Fibroblast of pulmonary artery (primary cell): ENCODE results near the gene CAP1.

Experiments
- DNase-seq: peaks from one replicate; pipeline ENCODE4 v3.0.0-alpha.2; 2010; ENCODE audit warnings: low read depth
- H3K4me3 ChIP-seq: replicated peaks from 2 replicates; pipeline ENCODE4 v1.5.1; 2011; ENCODE audit warnings: low read depth, mild to moderate bottlenecking, control low read depth, low read length, moderate library complexity
- TF ChIP-seq, protein P1 (sequence below): IDR thresholded peaks from 2 replicates; pipeline ENCODE4 v1.5.1; 2011; ENCODE audit warnings: mild to moderate bottlenecking, control low read depth, low read length, inconsistent platforms; ENCODE audit errors: missing control alignments

CAP1 gene

DNA sequence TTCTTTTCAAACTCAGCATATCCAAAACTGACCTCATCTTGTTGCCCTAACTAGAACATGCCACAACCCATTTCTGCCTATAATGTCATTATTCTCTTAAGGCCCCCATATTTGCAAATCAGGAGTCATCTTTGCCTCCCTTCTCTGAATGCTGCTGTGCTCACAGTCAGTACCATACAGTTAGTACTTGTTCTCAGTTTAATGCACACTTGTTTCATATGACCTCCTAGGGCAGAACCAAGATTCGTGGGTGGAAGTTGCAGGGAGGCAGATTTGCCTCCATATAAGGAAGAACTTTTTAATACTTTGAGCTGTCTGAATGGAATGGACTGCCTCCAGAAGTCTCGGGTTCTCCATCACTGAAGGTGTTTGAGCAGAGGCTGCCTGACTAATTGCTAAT lies 9.2 kb downstream of the CAP1 start:
- no peak for DNase-seq
- TF ChIP-seq, protein P1, sequence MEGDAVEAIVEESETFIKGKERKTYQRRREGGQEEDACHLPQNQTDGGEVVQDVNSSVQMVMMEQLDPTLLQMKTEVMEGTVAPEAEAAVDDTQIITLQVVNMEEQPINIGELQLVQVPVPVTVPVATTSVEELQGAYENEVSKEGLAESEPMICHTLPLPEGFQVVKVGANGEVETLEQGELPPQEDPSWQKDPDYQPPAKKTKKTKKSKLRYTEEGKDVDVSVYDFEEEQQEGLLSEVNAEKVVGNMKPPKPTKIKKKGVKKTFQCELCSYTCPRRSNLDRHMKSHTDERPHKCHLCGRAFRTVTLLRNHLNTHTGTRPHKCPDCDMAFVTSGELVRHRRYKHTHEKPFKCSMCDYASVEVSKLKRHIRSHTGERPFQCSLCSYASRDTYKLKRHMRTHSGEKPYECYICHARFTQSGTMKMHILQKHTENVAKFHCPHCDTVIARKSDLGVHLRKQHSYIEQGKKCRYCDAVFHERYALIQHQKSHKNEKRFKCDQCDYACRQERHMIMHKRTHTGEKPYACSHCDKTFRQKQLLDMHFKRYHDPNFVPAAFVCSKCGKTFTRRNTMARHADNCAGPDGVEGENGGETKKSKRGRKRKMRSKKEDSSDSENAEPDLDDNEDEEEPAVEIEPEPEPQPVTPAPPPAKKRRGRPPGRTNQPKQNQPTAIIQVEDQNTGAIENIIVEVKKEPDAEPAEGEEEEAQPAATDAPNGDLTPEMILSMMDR: no peak
- H3K4me3 ChIP-seq: no peak overlapping the region

GRCh38 chr1:40050863-40051262 lies 10.3 kb downstream of the CAP1 start:
- no peak for DNase-seq
- no peak overlapping the region for H3K4me3 ChIP-seq
- TF ChIP-seq, protein P1: no peak

- no peak for DNase-seq
- no peak overlapping the region for H3K4me3 ChIP-seq
- TF ChIP-seq, protein P1: no peak
Observed at GRCh38 chr1:40053138-40053887, 12.8 kb downstream of the CAP1 start.

DNA sequence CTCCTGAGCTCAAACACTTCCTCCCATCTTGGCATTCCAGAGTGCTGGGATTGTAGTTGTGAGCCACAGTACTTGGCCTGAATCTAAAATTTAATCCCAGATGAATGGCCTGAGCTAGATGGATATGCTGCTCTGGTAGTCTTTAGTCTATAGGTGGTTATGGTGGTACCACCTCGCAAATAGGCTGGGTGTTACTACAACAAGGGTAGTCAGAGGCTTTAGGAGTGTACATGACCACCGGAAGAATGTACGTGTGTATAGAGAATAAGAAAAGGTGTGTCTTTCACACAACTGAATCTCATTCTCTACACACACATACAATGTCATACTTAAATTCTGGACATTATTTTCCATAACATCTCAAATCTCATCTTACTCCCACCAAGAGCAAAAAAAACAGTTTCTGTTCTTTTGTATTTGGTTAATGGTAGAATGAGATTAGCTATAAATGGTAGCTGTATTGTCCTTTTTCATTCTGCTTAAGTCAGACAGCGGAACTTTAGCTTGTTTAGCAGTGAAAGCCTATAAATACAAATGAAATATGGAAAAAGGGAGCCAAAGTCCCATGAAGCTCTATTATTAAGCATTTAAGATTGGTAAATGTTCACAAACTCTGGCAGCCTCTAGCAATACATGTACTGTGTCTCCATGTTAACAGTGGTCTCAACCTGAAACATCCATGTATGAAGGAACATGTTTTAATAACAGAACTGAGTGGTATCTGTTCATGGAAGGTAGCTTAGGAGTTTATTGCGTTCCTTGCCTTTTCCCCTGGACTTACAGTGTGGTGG lies 16.2 kb downstream of the CAP1 start:
- H3K4me3 ChIP-seq: no peak overlapping the region
- DNase-seq: no peak
- TF ChIP-seq, protein P1: no peak

DNA sequence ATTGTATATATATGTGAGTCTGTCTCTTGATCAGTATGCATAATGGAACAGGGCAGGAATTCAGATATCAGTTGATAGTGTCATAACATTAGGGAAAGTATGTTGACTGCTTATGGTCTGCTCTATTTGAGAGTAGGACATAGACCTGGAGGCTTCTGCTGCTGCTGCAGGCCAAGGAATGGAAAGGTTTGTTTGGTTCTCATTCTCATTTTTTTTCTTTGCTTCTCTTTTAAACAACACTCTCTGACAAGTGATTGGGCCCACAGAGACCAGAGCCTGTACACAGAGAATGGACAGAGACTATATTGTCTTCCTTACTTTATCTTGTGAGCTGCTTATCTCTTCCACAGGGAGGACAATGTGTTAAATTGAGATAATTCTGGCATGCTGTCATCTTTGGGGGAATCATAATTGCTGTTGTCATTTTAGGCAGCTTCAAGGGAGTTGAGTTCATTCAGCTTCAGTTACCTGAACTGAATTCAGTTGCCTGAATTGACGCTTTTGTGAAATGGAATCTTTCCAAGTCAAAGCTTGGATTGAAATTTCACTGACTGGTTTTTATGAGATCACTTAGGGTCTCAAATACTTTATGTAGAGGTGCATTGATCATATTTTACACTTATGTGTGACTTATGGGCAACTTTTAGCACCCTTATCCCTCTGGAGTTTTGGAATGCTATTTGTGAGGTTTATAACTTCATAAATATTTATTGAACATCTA lies 16.9 kb downstream of the CAP1 start:
- TF ChIP-seq, protein P1: no peak
- H3K4me3 ChIP-seq: no peak overlapping the region
- no peak for DNase-seq

GRCh38 chr1:40058097-40058452 lies 17.5 kb downstream of the CAP1 start:
- DNase-seq: no peak
- TF ChIP-seq, protein P1: no peak
- H3K4me3 ChIP-seq: no peak overlapping the region
